Thymus (tissue), 11 donors: ENCODE results near the gene CACNA2D4. TPM values are rescaled to one million over a fixed set of nuclear protein-coding genes. Genes with fewer than 3 reads are reported as not detected.

ENCODE experiments used
- DNase-seq, 9 donors: peaks; one replicate each; pipeline ENCODE4 v3.0.0-alpha.2; 2013; ENCODE audit warnings: low spot score in 9 of 9, low read depth in 6 of 9, missing footprints in 1 of 9
- H3K27ac ChIP-seq, 2 donors: one replicate each; pipeline ENCODE4 v1.5.1; 2013; ENCODE audit warnings: control low read depth in 1 of 2, low read depth in 1 of 2, low read length in 1 of 2, mild to moderate bottlenecking in 1 of 2, moderate library complexity in 1 of 2
- H3K27me3 ChIP-seq, 2 donors: one replicate each; pipeline ENCODE4 v1.5.1; 2013; ENCODE audit warnings: low read length in 1 of 2; ENCODE audit not compliant: control insufficient read depth in 2 of 2, insufficient read depth in 1 of 2
- H3K36me3 ChIP-seq, 2 donors: one replicate each; pipeline ENCODE4 v1.5.1; 2013; ENCODE audit warnings: low read length in 1 of 2, mild to moderate bottlenecking in 1 of 2, moderate library complexity in 1 of 2; ENCODE audit not compliant: control insufficient read depth in 2 of 2, insufficient read depth in 2 of 2
- H3K4me1 ChIP-seq, 2 donors: one replicate each; pipeline ENCODE4 v1.5.1; 2013; ENCODE audit warnings: low read length in 2 of 2; ENCODE audit not compliant: control insufficient read depth in 2 of 2, insufficient read depth in 2 of 2
- H3K4me3 ChIP-seq, 2 donors: one replicate each; pipeline ENCODE4 v1.5.1; 2013; ENCODE audit warnings: low read length in 2 of 2, control low read depth in 1 of 2, mild to moderate bottlenecking in 1 of 2
- H3K9me3 ChIP-seq, 2 donors: one replicate each; pipeline ENCODE4 v1.5.1; 2013; ENCODE audit warnings: low read length in 1 of 2, mild to moderate bottlenecking in 1 of 2; ENCODE audit not compliant: control insufficient read depth in 2 of 2, insufficient read depth in 1 of 2
- WGBS: extraction: QIAGEN DNeasy Blood & Tissue Kit; methylation state at CpG from one replicate; pipeline ENCODE4 v1.1.7; 2013; 5-methylcytosine and 5-hydroxymethylcytosine counted together
- polyA plus RNA-seq: library from polyadenylated mRNA; stranded (reverse); fragments of 200-250 nt; gene quantifications from one replicate; pipeline ENCODE4 v1.2.3, GENCODE V29; 2013
- total RNA-seq: library from RNA; stranded (reverse); fragments of 120-200 nt; gene quantifications from one replicate; pipeline ENCODE4 v1.2.4, GENCODE V29; 2013
- donor health status: healthy.

The CACNA2D4 gene
- total and polyA plus RNA-seq, 2 donors = 4.9 to 5.1 TPM

DNA sequence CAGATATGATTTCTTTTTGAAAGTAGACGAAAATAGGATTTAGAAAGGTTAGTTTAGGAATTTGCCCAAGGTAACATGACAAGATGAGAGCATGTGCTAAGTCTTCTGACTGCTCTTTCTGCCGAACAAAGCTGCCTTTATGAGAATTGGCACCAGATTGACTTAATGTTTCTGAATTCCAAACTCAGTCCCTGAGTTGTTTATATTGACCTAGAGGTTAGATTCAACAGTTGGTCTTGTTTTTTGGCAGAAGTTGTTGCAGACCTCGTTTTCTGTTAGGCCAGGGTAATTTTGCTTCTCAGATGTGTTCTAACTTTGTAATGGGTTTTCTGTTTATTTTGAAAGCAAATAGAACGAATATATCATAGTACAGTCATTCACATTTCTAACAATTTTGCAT, 159.6 kb downstream of the CACNA2D4 start:
- peaks cover 14 to 29% of the 10 kb centered on the region in 2 donors for H3K36me3 ChIP-seq
- no peaks in the 10 kb centered on the region for H3K9me3 ChIP-seq
- 97% methylated on average over 4 of the region's 4 CpGs for WGBS
- no peak overlapping the region for H3K4me3 ChIP-seq
- H3K4me1 ChIP-seq = no peaks in the 10 kb centered on the region
- DNase-seq = no peak
- H3K27me3 ChIP-seq = no peaks in the 10 kb centered on the region
- H3K27ac ChIP-seq = no peak overlapping the region

- H3K27ac ChIP-seq = no peak overlapping the region
These were observed 160.1 kb downstream of the CACNA2D4 start for GRCh38 chr12:1758376-1758775.

DNA sequence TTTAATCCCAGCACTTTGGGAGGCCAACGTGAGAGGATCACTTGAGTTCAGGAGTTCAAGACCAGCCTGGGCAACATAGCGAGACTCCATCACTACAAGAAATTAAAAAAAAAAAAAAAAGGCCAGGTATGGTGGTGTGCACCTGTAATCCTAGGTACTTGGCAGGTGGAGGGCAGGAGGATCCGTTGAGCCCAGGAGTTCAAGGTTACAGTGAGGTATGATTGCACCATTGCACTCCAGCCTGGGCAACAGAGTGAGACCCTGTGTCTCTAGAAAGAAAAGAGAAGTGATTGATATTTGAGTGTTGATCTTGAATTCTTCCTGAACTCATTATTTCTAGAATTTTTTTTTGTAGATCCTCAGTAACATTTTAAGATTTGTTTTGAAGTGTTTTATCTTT, 168.2 kb downstream of the CACNA2D4 start:
- peaks cover 8 to 11% of the 10 kb centered on the region in 2 donors for H3K36me3 ChIP-seq
- peaks cover 0 to 5% of the 10 kb centered on the region in 2 donors for H3K9me3 ChIP-seq
- WGBS = 97% methylated on average over 3 of the region's 3 CpGs
- DNase-seq = no peak
- H3K4me3 ChIP-seq = no peak overlapping the region
- H3K4me1 ChIP-seq = no peaks in the 10 kb centered on the region
- no peaks in the 10 kb centered on the region for H3K27me3 ChIP-seq
- no peak overlapping the region for H3K27ac ChIP-seq

More at GRCh38 chr12:1758376-1758775, 160.1 kb downstream of the CACNA2D4 start:
- H3K9me3 ChIP-seq = no peaks in the 10 kb centered on the region
- no peak overlapping the region for H3K4me3 ChIP-seq
- H3K4me1 ChIP-seq = no peaks in the 10 kb centered on the region
- no peak for DNase-seq
- peaks cover 14 to 29% of the 10 kb centered on the region in 2 donors for H3K36me3 ChIP-seq
- WGBS = 100% methylated on average over 2 of the region's 2 CpGs
- no peaks in the 10 kb centered on the region for H3K27me3 ChIP-seq

DNA sequence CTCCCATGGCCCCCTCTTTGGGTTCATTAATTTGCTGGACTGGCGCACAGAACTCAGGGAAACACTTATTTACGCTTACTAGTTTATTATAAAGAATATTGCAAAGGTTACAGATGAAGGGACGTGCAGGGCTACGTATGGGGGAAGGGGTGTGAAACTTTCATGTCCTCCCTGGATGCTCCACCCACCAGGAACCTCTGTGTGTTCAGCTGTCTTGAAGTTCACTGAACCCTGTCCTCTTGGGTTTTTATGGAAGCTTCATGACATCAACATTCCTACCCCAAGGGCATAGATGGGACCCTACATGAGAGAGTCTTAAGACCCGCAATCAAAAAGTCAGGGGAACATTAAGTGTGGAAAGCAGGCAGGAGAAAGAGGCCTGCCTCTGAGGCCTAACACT, 169.4 kb downstream of the CACNA2D4 start:
- Histone ChIP-seq H3K4me1 (no peaks in the 10 kb centered on the region), H3K36me3 (peaks cover 4 to 5% of the 10 kb centered on the region in 2 donors), H3K4me3 (no peak overlapping the region), H3K27ac (no peak overlapping the region), H3K9me3 (peaks cover 0 to 9% of the 10 kb centered on the region in 2 donors), H3K27me3 (no peaks in the 10 kb centered on the region)
- no peak for DNase-seq
- WGBS = 98% methylated on average over 5 of the region's 5 CpGs

DNA sequence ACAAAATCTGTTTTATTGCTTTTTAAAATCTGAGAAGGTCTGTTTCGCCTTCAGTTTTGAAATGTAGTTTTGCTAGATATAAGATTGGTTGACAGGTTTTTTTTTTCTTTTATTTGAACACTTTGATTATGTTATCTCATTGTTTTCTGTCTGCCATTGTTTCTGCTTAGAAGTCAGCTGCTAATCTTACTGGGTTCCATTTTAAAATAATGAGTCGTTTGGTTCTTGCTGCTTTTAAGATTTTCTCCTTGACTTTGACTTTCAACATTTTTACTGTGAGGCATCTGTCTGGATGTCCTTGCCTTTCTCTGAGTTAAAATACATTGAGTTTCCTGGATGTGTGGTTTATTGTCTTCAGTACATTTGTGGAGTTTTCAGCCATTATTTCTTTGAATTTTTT, 170.8 kb downstream of the CACNA2D4 start:
- Histone ChIP-seq H3K9me3 (peaks cover 0 to 10% of the 10 kb centered on the region in 2 donors), H3K4me3 (no peak overlapping the region), H3K27ac (no peak overlapping the region), H3K36me3 (peaks cover 4 to 5% of the 10 kb centered on the region in 2 donors), H3K4me1 (no peaks in the 10 kb centered on the region), H3K27me3 (no peaks in the 10 kb centered on the region)
- 99% methylated on average over 2 of the region's 2 CpGs for WGBS
- no peak for DNase-seq

GRCh38 chr12:1744932-1745331, 173.5 kb downstream of the CACNA2D4 start:
- no peak for DNase-seq
- no peak overlapping the region for H3K4me3 ChIP-seq
- peaks cover 4 to 5% of the 10 kb centered on the region in 2 donors for H3K36me3 ChIP-seq
- no peak overlapping the region for H3K27ac ChIP-seq
- peaks cover 10 to 15% of the 10 kb centered on the region in 2 donors for H3K4me1 ChIP-seq
- peaks cover 0 to 10% of the 10 kb centered on the region in 2 donors for H3K9me3 ChIP-seq
- no peaks in the 10 kb centered on the region for H3K27me3 ChIP-seq
- 98% methylated on average over 2 of the region's 2 CpGs for WGBS

Other genes with a start within 250 kb of the CACNA2D4 start
- gene ADIPOR2, start 227.6 kb downstream of the CACNA2D4 start, total RNA-seq = 17.6 TPM
- 25.6 TPM for gene ADIPOR2, start 227.6 kb downstream of the CACNA2D4 start, polyA plus RNA-seq
- gene LRTM2, start 98.1 kb downstream of the CACNA2D4 start, total RNA-seq = 0.05 TPM
- 0.11 TPM for gene LRTM2, start 98.1 kb downstream of the CACNA2D4 start, polyA plus RNA-seq
- gene DCP1B, start 85.8 kb upstream of the CACNA2D4 start, total RNA-seq = 10.1 TPM
- 9.4 TPM for gene DCP1B, start 85.8 kb upstream of the CACNA2D4 start, polyA plus RNA-seq
- 0.71 TPM for gene CACNA1C, start 134.3 kb upstream of the CACNA2D4 start, total RNA-seq
- gene CACNA1C, start 134.3 kb upstream of the CACNA2D4 start, polyA plus RNA-seq = 0.71 TPM